Measurements from ENCODE around the gene DHFR. TPM values are rescaled to one million over a fixed set of nuclear protein-coding genes. Genes with fewer than 3 reads are reported as not detected.

Gene DHFR
- 1 to 10 TPM in 3 of 4 donors, under 1 TPM in 1; 0.89 to 3.6 (median 2.1) TPM for total RNA-seq

DNA sequence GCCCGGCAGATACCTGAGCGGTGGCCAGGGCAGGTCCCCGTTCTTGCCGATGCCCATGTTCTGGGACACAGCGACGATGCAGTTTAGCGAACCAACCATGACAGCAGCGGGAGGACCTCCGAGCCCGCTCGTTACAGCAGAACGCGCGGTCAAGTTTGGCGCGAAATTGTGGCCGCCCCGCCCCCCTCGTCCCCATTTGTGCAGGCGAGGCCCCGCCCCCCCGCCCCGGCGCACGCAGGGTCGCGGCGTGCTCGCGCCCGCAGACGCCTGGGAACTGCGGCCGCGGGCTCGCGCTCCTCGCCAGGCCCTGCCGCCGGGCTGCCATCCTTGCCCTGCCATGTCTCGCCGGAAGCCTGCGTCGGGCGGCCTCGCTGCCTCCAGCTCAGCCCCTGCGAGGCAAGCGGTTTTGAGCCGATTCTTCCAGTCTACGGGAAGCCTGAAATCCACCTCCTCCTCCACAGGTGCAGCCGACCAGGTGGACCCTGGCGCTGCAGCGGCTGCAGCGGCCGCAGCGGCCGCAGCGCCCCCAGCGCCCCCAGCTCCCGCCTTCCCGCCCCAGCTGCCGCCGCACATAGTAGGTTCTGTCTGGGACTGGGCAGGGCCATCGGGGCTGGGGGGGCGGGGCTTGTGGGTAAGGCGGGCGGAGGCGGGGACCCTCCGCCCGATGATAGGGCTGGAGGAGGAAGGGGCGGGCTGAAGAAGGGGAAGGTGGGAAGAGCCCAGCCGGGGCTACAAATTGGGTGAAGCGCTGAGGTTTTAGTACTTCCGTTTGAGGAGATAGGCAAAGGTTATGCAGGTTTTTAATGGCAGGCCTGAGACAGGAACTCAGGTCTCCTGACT, at the start of gene DHFR, which contains the start of gene MSH3:
Gene DHFR (minus strand): TSS at position 593 of the 840 bp plus-strand sequence. CDS start 494 bp downstream, at position 99.
Gene MSH3 (plus strand): TSS at position 262 of the 840 bp plus-strand sequence. CDS start 76 bp downstream, at position 338.
- WGBS, 2 donors, result 0 to 2% methylated on average over 16 to 24 of the region's 74 CpGs
- peak; percentile 79 to 96 for DNase-seq (ENCODE audit: low spot score in 2 of 2)
- intact Hi-C loops (cut with DNase I; ENCODE audit: low total_unique reads), result no loop called here
- H3K4me3 ChIP-seq (ENCODE audit: low read depth, poor library complexity, severe bottlenecking), result peak within 1 kb of the TSS; percentile 80
- no peak for TF ChIP-seq POLR2A (IDR thresholded peaks at IDR 0.05)
- TF ChIP-seq, protein P1, sequence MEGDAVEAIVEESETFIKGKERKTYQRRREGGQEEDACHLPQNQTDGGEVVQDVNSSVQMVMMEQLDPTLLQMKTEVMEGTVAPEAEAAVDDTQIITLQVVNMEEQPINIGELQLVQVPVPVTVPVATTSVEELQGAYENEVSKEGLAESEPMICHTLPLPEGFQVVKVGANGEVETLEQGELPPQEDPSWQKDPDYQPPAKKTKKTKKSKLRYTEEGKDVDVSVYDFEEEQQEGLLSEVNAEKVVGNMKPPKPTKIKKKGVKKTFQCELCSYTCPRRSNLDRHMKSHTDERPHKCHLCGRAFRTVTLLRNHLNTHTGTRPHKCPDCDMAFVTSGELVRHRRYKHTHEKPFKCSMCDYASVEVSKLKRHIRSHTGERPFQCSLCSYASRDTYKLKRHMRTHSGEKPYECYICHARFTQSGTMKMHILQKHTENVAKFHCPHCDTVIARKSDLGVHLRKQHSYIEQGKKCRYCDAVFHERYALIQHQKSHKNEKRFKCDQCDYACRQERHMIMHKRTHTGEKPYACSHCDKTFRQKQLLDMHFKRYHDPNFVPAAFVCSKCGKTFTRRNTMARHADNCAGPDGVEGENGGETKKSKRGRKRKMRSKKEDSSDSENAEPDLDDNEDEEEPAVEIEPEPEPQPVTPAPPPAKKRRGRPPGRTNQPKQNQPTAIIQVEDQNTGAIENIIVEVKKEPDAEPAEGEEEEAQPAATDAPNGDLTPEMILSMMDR (IDR thresholded peaks at IDR 0.05), result no peak

- no peak for TF ChIP-seq POLR2A (IDR thresholded peaks at IDR 0.05)
- TF ChIP-seq, protein P1 (IDR thresholded peaks at IDR 0.05), result no peak
- intact Hi-C loops (cut with DNase I; ENCODE audit: low total_unique reads), result no loop called here
These were observed 49.4 kb upstream of the DHFR start for GRCh38 chr5:80704221-80704620.

GRCh38 chr5:80703747-80704146, 49.0 kb upstream of the DHFR start:
- intact Hi-C loops (cut with DNase I; ENCODE audit: low total_unique reads), result no loop called here
- no peak overlapping the region for H3K4me3 ChIP-seq (ENCODE audit: low read depth, poor library complexity, severe bottlenecking)
- WGBS, 2 donors, result 73 to 79% methylated on average over 5 of the region's 5 CpGs
- TF ChIP-seq, protein P1 (IDR thresholded peaks at IDR 0.05), result no peak
- TF ChIP-seq POLR2A (IDR thresholded peaks at IDR 0.05), result no peak
- DNase-seq (ENCODE audit: low spot score in 2 of 2), result no peak

More at GRCh38 chr5:80704221-80704620, 49.4 kb upstream of the DHFR start:
- DNase-seq (ENCODE audit: low spot score in 2 of 2), result no peak
- no peak overlapping the region for H3K4me3 ChIP-seq (ENCODE audit: low read depth, poor library complexity, severe bottlenecking)
- WGBS, 2 donors, result 87 to 92% methylated on average over 1 of the region's 1 CpG

DNA sequence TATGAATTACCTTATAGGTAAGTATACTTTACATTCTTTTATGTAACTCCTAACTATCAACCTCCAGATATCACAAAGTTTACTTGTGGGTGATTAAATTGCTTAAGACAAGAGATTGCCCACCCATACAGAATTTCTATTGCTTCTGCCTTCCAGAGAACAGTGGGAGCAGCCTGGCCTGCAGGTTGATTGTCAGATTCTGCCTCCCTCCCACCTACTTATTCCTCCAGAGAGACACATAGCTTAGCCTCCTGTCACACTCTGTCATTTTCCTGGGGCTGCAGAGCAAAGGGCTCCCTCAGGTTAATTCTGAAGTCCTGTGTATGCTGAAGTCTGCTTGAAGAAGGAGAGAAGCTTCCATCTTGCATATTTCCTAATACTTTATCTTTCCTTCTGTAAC, 48.5 kb upstream of the DHFR start:
- intact Hi-C loops (cut with DNase I; ENCODE audit: low total_unique reads), result no loop called here
- TF ChIP-seq, protein P1 (IDR thresholded peaks at IDR 0.05), result no peak
- no peak for TF ChIP-seq POLR2A (IDR thresholded peaks at IDR 0.05)
- DNase-seq (ENCODE audit: low spot score in 2 of 2), result no peak
- H3K4me3 ChIP-seq (ENCODE audit: low read depth, poor library complexity, severe bottlenecking), result no peak overlapping the region

- WGBS, 2 donors, result 78 to 82% methylated on average over 1 of the region's 1 CpG
- no peak for TF ChIP-seq POLR2A (IDR thresholded peaks at IDR 0.05)
- TF ChIP-seq, protein P1 (IDR thresholded peaks at IDR 0.05), result no peak
- intact Hi-C loops (cut with DNase I; ENCODE audit: low total_unique reads), result no loop called here
- DNase-seq (ENCODE audit: low spot score in 2 of 2), result no peak
- no peak overlapping the region for H3K4me3 ChIP-seq (ENCODE audit: low read depth, poor library complexity, severe bottlenecking)
These were observed 46.8 kb upstream of the DHFR start for GRCh38 chr5:80701597-80701996.
